H9 (cell line): ENCODE data around the gene MRAS. TPM values are rescaled to one million over a fixed set of nuclear protein-coding genes. Genes with fewer than 3 reads are reported as not detected.
"Not testable (repeated sequence)": the region's sequence is repeated elsewhere in the genome, so short reads cannot be mapped to it uniquely, and the experiment has no call there.

Experiments
- DNase-seq: peaks from one replicate; pipeline ENCODE4 v3.0.0-alpha.2; 2017
- H2AFZ ChIP-seq: one replicate; pipeline ENCODE4 v1.6.1; 2013; ENCODE audit warnings: mild to moderate bottlenecking, low read length, control low read depth, moderate library complexity
- H2AK5ac ChIP-seq: 2 replicates; pipeline ENCODE4 v1.6.1; 2013; ENCODE audit warnings: low read length, control low read depth, mixed read lengths; ENCODE audit not compliant: insufficient read length
- H2BK120ac ChIP-seq: one replicate; pipeline ENCODE4 v1.6.1; 2013; ENCODE audit warnings: low read depth, mild to moderate bottlenecking, low read length, control low read depth, inconsistent platforms; ENCODE audit not compliant: poor library complexity, severe bottlenecking
- H2BK12ac ChIP-seq: 2 replicates; pipeline ENCODE4 v1.6.1; 2013; ENCODE audit warnings: low read length, control low read depth, mixed read lengths, low read depth; ENCODE audit not compliant: insufficient read length
- H2BK15ac ChIP-seq: 2 replicates; pipeline ENCODE4 v1.6.1; 2013; ENCODE audit warnings: low read depth, low read length, control low read depth
- H2BK20ac ChIP-seq: one replicate; pipeline ENCODE4 v1.6.1; 2013; ENCODE audit warnings: low read depth, mild to moderate bottlenecking, low read length, control low read depth, inconsistent platforms; ENCODE audit not compliant: poor library complexity, severe bottlenecking
- H2BK5ac ChIP-seq: 2 replicates; pipeline ENCODE4 v1.6.1; 2013; ENCODE audit warnings: low read length, control low read depth, mixed read lengths; ENCODE audit not compliant: insufficient read length
- H3K14ac ChIP-seq: 2 replicates; pipeline ENCODE4 v1.6.1; 2013; ENCODE audit warnings: low read length, control low read depth; ENCODE audit not compliant: insufficient read depth
- H3K18ac ChIP-seq: 2 replicates; pipeline ENCODE4 v1.6.1; 2013; ENCODE audit warnings: low read depth, mild to moderate bottlenecking, mixed read lengths, low read length, control low read depth; ENCODE audit not compliant: insufficient read length
- H3K23ac ChIP-seq: 2 replicates; pipeline ENCODE4 v1.6.1; 2013; ENCODE audit warnings: low read length, control low read depth, mixed read lengths, low read depth; ENCODE audit not compliant: insufficient read length
- H3K23me2 ChIP-seq: 2 replicates; pipeline ENCODE4 v1.6.1; 2013; ENCODE audit warnings: low read depth, mild to moderate bottlenecking, mixed read lengths, low read length, control low read depth; ENCODE audit not compliant: insufficient read length, poor library complexity, severe bottlenecking
- H3K27ac ChIP-seq: 2 replicates; pipeline ENCODE4 v1.5.1; 2013; ENCODE audit warnings: low read length, control low read depth, mixed read lengths, low read depth; ENCODE audit not compliant: insufficient read length
- H3K27me3 ChIP-seq: 2 replicates; pipeline ENCODE4 v1.6.1; 2013; ENCODE audit warnings: low read length, control low read depth, inconsistent platforms; ENCODE audit not compliant: insufficient read depth
- H3K4ac ChIP-seq: 2 replicates; pipeline ENCODE4 v1.6.1; 2013; ENCODE audit warnings: low read depth, mild to moderate bottlenecking, control low read depth, inconsistent platforms, low read length, moderate library complexity
- H3K4me1 ChIP-seq: 2 replicates; pipeline ENCODE4 v1.6.1; 2013; ENCODE audit warnings: low read length, control low read depth, inconsistent platforms; ENCODE audit not compliant: insufficient read depth
- H3K4me2 ChIP-seq: 2 replicates; pipeline ENCODE4 v1.6.1; 2013; ENCODE audit warnings: low read length, control low read depth, mixed read lengths; ENCODE audit not compliant: insufficient read length, insufficient read depth
- H3K56ac ChIP-seq: 2 replicates; pipeline ENCODE4 v1.6.1; 2013; ENCODE audit warnings: low read depth, mild to moderate bottlenecking, mixed read lengths, low read length, control low read depth; ENCODE audit not compliant: insufficient read length
- H3K79me1 ChIP-seq: 2 replicates; pipeline ENCODE4 v1.6.1; 2013; ENCODE audit warnings: low read depth, mild to moderate bottlenecking, moderate library complexity, low read length, control low read depth, inconsistent platforms; ENCODE audit not compliant: insufficient read depth, poor library complexity, severe bottlenecking
- H3K79me2 ChIP-seq: 2 replicates; pipeline ENCODE4 v1.6.1; 2013; ENCODE audit warnings: low read length, control low read depth, inconsistent platforms; ENCODE audit not compliant: insufficient read depth
- H3K9ac ChIP-seq: 2 replicates; pipeline ENCODE4 v1.6.1; 2013; ENCODE audit warnings: low read length, control low read depth, mixed read lengths; ENCODE audit not compliant: insufficient read length; ENCODE audit errors: extremely low read depth
- H3K9me3 ChIP-seq: one replicate; pipeline ENCODE4 v1.6.1; 2013; ENCODE audit warnings: low read depth, low read length, inconsistent platforms; ENCODE audit not compliant: control insufficient read depth
- H3T11ph ChIP-seq: one replicate; pipeline ENCODE4 v1.6.1; 2013; ENCODE audit warnings: mild to moderate bottlenecking, low read length, control low read depth, inconsistent platforms
- H4K20me1 ChIP-seq: one replicate; pipeline ENCODE4 v1.6.1; 2013; ENCODE audit not compliant: control insufficient read depth, insufficient read length, insufficient read depth
- H4K5ac ChIP-seq: 2 replicates; pipeline ENCODE4 v1.6.1; 2013; ENCODE audit warnings: low read depth, mild to moderate bottlenecking, mixed read lengths, low read length, control low read depth; ENCODE audit not compliant: insufficient read length
- H4K8ac ChIP-seq: replicated peaks from 2 replicates; pipeline ENCODE4 v1.6.1; 2013; ENCODE audit warnings: low read length, control low read depth, mixed read lengths, low read depth; ENCODE audit not compliant: insufficient read length
- H4K91ac ChIP-seq: 2 replicates; pipeline ENCODE4 v1.6.1; 2013; ENCODE audit warnings: low read depth, mild to moderate bottlenecking, moderate library complexity, mixed read lengths, low read length, control low read depth; ENCODE audit not compliant: insufficient read length
- H3K27ac Mint-ChIP-seq, 3 experiments: 2 replicates in 2 of 3; 3 replicates in 1 of 3; pipeline ENCODE4 v1.8.0; 2020 to 2021; ENCODE audit warnings: mixed read lengths in 3 of 3, mild to moderate bottlenecking in 1 of 3, moderate library complexity in 1 of 3
- H3K27me3 Mint-ChIP-seq: 2 replicates; pipeline ENCODE4 v1.8.0; 2021; ENCODE audit warnings: low read depth, mild to moderate bottlenecking, moderate library complexity, mixed read lengths
- H3K36me3 Mint-ChIP-seq, 3 experiments: 2 replicates in 2 of 3; 3 replicates in 1 of 3; pipeline ENCODE4 v1.8.0; 2020 to 2021; ENCODE audit warnings: low read depth in 3 of 3, mixed read lengths in 3 of 3; ENCODE audit not compliant: insufficient read depth in 1 of 3
- H3K4me1 Mint-ChIP-seq, 2 experiments: 2 replicates each; pipeline ENCODE4 v1.8.0; 2020; ENCODE audit warnings: mixed read lengths in 2 of 2
- H3K4me3 Mint-ChIP-seq, 2 experiments: 2 replicates in 1 of 2; 3 replicates in 1 of 2; pipeline ENCODE4 v1.8.0; 2020 to 2021; ENCODE audit warnings: mild to moderate bottlenecking in 2 of 2, mixed read lengths in 2 of 2, moderate library complexity in 1 of 2
- H3K9me3 Mint-ChIP-seq, 2 experiments: 2 replicates in 1 of 2; 3 replicates in 1 of 2; pipeline ENCODE4 v1.8.0; 2020; ENCODE audit warnings: mild to moderate bottlenecking in 2 of 2, mixed read lengths in 2 of 2, moderate library complexity in 1 of 2
- CTCF ChIP-seq: fragments of 200-600 bp; sonication (generic); conservative IDR thresholded peaks from 3 replicates; pipeline ENCODE4 v1.8.0; 2021; ENCODE audit warnings: antibody characterized with exemption, mild to moderate bottlenecking
- WGBS: extraction: QIAGEN DNeasy Blood & Tissue Kit; methylation state at CpG from one replicate; pipeline ENCODE4 v1.1.7; 2013; ENCODE audit warnings: missing lambda C conversion rate, low lambda C conversion rate, mixed read lengths; ENCODE audit not compliant: insufficient read length; ENCODE audit errors: extremely low coverage; 5-methylcytosine and 5-hydroxymethylcytosine counted together
- total RNA-seq: library from RNA; stranded (reverse); gene quantifications from 2 replicates; pipeline ENCODE4 v1.2.1, GENCODE V29; 2021

Gene MRAS
- total RNA-seq, 1 experiment from 2014 or later: 10.9 TPM

- Histone ChIP-seq H3T11ph (no peak overlapping the region), H2AK5ac (no peak overlapping the region), H3K9me3 (no peaks in the 10 kb centered on the region), H3K18ac (no peak overlapping the region), H3K4me1 (no peaks in the 10 kb centered on the region), H2BK15ac (no peak overlapping the region), H3K56ac (no peak overlapping the region), H3K4me2 (no peak overlapping the region), H3K14ac (no peak overlapping the region), H3K23me2 (no peaks in the 10 kb centered on the region), H4K5ac (no peak overlapping the region), H4K91ac (no peak overlapping the region), H2BK12ac (no peak overlapping the region), H3K27me3 (no peaks in the 10 kb centered on the region), H3K79me1 (no peaks in the 10 kb centered on the region), H3K4ac (no peak overlapping the region), H2AFZ (no peak overlapping the region), H2BK120ac (no peak overlapping the region), H2BK20ac (no peak overlapping the region), H2BK5ac (no peak overlapping the region), H4K20me1 (no peaks in the 10 kb centered on the region), H3K9ac (no peak overlapping the region), H4K8ac (no peak overlapping the region), H3K27ac (no peak overlapping the region), H3K79me2 (no peaks in the 10 kb centered on the region), H3K23ac (no peak overlapping the region)
- H3K27ac Mint-ChIP-seq: peak overlapping the region in 1 of 3 experiments; percentile 33; a peak in 2 of 7 replicates
- H3K36me3 Mint-ChIP-seq: peaks cover 13 to 18% (median 17%) of the 10 kb centered on the region in 3 experiments; a peak in 5 of 7 replicates
- H3K4me3 Mint-ChIP-seq: no peak overlapping the region
- no peaks in the 10 kb centered on the region for H3K27me3 Mint-ChIP-seq
- H3K9me3 Mint-ChIP-seq: peaks cover 0 to 8% of the 10 kb centered on the region in 2 experiments; a peak in 1 of 5 replicates
- no CpG with 5 or more reads among the region's 6 CpGs for WGBS
- DNase-seq: peak; percentile 29
- no peak for TF ChIP-seq CTCF
- H3K4me1 Mint-ChIP-seq: peaks cover 13 to 17% of the 10 kb centered on the region in 2 experiments
These were observed 104.1 kb downstream of the MRAS start for GRCh38 chr3:138452436-138452835.

GRCh38 chr3:138453940-138454339, 105.6 kb downstream of the MRAS start:
- H3K27me3 Mint-ChIP-seq, H2AK5ac ChIP-seq, H2BK15ac ChIP-seq, H2BK120ac ChIP-seq, H2AFZ ChIP-seq, H3K56ac ChIP-seq, H3K79me2 ChIP-seq, H3K18ac ChIP-seq, H3K23ac ChIP-seq, H3K27ac ChIP-seq, H3K23me2 ChIP-seq, H4K91ac ChIP-seq, DNase-seq, H2BK5ac ChIP-seq, H4K8ac ChIP-seq, H3K27me3 ChIP-seq, H3K79me1 ChIP-seq, H3K9me3 ChIP-seq, H3K4me2 ChIP-seq, H4K5ac ChIP-seq, H3K14ac ChIP-seq, H2BK12ac ChIP-seq, H3K4ac ChIP-seq, H2BK20ac ChIP-seq, H3K4me1 ChIP-seq, H3K9me3 Mint-ChIP-seq, H4K20me1 ChIP-seq, H3K4me3 Mint-ChIP-seq, H3K9ac ChIP-seq, H3T11ph ChIP-seq: not testable (repeated sequence)
- no CpG with 5 or more reads among the region's 8 CpGs for WGBS
- Mint-ChIP-seq H3K36me3 (peaks cover 13 to 18% (median 17%) of the 10 kb centered on the region in 3 experiments; a peak in 5 of 7 replicates), H3K4me1 (peaks cover 18 to 21% of the 10 kb centered on the region in 2 experiments), H3K27ac (0 out of 7 replicates have a peak overlapping the region, but pooled peaks of 1 of the 3 experiments have one; percentile 61)
